Medulla oblongata (tissue), 1 donor: Measurements from ENCODE around the gene RNF13.
A peak's percentile ranks its signal among the peaks of the same experiment; 100 is the strongest.
"Not testable (repeated sequence)": the region's sequence is repeated elsewhere in the genome, so short reads cannot be mapped to it uniquely, and the experiment has no call there.

ENCODE experiments used
- DNase-seq: peaks from one replicate; pipeline ENCODE4 v3.0.0-alpha.2; 2015; ENCODE audit errors: extremely low spot score

RNF13 gene

DNA sequence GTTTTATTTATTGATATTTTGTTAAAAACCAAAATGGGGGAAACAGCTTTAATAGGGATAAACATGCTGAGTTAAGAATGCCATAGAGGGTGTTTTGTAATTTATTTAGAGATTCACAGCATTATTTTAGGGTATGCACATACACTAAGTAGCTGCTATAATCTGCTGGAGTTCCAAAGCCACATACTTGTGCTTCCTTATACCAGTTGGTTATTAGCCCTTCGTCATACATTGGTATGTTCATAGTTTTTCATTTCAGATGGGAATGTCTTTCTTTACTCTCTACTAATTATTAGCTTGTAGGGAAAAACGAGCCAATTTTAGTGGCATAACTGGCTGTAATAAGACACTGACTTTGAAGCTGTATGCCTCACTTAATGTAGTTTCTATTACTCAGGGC is 82.8 kb downstream of the RNF13 start:
- DNase-seq, result no peak

DNA sequence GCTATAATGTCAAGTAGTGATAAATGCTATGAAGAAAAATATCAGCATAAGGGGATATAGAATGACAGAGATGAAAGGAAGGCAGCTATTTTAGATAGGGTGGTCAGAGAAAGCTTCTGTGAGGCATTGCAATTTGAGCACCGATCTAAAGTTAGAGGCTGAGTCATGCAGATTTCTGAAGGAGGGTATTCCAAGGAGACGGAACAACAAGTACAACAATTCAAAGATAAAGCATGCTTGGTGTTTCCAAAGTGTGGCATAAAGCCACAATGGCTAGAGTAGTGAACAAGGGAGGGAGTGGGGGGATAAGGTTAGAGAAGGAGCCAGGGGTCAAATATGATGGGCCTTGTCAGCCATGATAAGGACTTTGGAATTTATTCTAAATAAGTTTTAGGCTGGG is 85.8 kb downstream of the RNF13 start:
- no peak for DNase-seq

DNA sequence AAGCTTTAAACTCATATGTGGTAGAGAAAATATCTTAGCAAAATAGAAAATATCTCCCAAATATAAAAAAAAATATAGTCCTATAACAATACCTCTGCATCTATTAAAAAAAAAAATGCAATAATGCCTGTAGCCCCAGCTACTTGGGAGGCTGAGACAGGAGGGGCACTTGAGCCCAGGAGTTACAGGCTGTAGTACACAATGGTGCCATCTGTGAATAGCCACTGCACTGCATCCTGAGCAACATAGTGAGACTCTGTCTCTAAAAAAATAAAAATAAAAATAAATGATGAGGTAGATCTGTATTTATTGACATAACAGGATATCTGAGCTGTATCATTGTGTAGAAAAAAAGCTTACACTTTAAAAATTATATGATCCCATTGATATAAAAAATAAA is 87.3 kb downstream of the RNF13 start:
- DNase-seq, result no peak

DNA sequence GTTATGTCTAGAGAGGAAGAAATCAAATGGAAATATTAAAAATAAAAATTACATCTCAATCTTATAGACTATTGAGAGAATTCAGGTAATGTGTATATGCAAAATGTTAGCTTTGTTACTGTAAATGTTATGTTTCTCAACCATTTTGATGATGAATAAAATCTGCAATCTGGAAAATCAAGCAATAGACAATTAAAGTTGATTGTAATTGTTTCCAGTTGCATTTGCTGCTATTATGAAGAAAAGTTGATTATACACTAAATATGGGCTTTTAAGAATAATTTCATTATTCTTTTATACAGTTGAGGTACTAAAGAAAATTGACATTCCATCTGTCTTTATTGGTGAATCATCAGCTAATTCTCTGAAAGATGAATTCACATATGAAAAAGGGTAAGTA is 88.8 kb downstream of the RNF13 start:
- no peak for DNase-seq

DNA sequence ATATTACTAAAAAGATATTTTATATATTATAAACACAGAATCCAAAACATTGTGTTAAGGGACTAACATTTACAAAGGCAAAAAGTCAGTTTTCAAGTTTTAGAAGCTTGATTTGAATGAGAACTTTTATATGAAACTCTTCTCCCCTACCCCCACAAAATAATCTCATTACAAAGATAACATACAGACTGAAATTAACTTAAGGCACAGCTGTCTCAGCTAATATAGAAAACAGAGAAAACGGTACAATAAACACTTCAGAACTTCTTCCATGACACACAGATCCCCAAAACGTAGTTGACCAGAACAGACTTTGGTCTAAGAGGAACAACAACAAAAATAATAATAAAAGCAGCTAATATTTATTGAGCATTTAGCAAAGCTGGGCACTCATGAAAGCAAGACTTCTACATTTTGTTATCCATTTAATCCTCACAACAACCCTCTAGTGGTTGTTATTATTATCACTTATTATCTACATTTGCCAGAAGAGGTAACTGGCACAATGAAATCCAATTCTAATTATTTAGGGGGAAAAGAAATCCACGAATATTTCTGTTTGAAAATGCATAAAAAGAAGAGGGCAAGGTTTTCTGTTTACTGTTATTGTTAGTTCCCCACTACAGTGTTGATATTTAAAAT is 89.6 kb downstream of the RNF13 start:
- DNase-seq, result no peak

DNA sequence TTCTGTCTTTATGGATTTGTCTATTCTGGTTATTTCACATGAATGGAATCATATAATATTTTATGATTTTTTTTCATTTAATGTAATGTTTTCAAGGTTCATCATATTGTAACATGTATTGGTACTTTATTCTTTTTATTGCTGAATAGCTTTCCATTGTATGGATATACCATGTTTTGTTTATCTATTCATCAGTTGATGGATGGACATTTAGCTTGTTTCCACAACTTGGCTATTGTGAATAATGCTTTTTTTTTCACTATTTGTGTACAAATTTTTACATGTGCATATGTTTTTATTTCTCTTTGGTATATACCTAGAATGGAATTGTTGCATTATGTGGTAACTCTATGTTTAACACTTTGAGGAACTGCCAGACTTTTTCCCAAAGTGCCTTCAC is 93.0 kb downstream of the RNF13 start:
- DNase-seq, result no peak

DNA sequence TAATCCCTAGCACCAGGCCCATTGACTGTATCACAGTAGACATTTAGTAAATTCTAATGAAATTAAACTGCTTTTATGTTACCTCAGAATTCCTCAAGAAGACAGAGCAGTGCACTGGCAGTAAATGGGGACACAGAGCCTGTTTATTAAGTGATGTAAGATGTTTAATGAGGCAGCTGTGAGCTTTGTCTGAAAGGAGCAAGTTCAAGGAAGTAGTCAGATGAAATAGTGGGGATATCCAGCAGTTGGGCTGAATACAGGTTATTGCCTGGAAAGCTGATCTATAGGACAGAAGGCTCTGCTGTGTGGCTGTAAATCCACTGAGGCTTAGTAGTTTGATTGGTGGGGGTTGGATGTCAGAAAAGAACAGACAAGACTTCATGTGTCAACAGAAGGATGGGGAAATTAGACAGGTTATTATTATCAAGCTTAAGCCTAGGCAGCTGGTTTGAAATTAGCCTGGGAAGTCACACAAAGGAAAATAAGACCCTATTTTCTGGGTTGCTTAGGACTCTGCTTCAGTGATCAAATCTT is 95.5 kb downstream of the RNF13 start:
- no peak for DNase-seq

DNA sequence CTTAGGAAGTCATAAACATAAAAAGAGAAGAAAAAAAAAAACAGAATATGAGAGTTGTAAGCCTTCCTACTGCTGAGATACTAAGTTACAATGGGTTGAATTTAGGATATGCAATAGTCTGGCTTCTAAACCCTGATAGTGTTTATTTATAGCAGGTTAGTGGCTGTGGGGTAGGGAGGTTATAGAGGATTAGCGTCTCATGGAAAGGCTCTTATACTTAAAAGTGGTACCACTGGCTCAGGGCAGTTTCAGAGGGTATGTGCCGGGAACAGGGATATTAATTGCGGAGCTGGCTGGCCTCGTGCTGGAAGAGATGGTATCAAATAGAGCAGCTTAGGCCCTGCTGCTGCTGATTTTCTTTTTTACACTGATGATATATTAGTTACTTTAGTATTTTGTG is 96.9 kb downstream of the RNF13 start:
- no peak for DNase-seq

DNA sequence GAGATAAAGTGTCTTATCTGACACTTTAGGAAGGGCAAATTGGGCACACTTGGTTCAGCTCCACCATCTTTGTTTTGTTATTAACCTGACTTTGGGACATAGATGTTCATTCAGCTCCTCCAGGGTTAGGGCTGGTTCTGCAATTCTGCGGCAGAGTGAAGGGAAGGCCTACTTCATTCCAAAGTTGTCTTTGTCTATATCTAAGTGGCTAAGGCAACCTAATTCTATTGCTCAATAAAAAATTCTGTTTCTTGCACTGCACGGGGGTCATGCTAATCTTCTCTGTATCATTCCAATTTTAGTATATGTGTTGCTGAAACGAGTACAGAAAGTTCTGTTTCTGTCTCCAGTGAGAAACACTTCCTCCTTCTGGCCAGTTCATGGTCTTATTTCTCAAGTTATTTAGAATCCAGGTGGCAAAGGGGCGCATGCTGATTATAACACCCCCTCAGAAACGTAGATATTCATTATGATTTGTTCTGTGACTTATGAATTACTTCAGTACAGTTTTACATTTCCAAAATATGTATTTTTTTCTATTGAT is 104.2 kb downstream of the RNF13 start:
- peak; percentile 21 for DNase-seq

DNA sequence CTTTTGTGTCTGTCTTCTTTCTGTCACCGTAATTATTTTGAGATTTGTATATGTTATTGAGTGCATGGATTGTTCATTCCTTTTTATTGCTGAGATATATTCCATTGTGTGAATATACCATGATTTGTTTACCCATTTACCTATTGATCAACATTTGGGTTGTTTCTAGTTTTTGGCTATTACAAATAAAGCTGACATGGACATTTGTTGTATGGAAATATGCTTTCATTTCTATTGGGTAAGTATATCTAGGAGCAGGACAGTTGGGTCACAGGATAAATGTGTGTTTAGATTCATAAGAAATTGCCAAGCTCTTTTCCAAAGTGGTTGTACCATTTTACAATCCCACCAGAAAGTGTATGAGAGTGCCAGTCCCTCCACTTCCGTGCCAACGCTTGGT is 106.5 kb downstream of the RNF13 start:
- no peak for DNase-seq

DNA sequence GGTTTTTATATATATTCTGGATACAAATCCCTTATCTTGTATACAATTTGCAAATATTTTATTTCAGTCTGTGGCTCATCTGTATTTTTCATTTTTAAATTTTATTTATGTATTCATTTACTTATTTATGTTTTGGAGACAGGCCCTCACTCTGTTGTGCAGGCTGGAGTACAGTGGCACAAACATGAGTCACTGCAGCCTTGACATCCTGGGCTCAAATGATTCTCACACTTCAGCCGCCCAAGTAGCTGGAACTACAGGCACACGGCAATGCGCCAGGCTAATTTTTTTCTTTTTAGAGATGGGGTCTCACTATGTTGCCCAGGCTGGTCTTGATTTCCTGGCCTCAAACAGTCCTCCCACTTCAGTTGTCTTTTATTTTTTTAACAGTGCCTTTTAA is 107.1 kb downstream of the RNF13 start:
- DNase-seq, result no peak

DNA sequence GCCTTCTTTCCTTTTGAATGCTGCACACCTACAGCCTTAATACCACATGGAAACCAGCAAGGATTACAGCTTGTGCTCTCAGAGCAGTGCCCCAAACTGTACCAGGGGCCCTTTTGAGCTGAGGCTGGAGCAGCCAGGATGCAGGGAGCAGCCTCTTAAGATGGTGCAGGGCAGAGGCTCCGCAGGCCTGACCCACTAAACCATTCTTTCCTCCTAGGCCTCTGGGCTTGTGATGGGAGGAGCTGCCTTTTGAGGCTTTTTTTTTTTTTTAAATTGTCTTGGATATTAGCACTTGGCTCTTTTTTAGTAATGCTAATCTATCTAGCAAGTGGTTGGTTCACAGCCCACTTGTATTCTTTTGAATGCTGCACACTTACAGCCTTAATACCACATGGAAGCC is 120.0 kb downstream of the RNF13 start:
- no peak for DNase-seq

DNA sequence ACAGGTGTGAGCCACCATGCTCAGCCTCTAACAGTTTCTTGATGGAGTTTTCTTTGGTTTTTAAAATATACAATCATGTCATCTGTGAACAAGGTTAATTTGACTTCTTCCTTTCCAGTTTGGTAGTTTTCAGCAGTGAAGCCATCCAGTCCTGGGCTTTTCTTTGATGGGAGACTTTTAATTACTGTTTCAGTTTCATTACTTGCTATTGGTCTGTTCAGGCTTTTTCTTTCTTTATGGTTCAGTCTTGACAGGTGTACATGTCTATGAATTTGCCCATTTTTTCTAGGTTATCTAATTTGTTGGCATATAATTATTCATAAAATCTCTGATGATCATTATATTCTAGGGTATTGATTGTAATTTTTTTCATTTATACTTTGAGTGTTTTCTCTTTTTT is 120.8 kb downstream of the RNF13 start:
- DNase-seq, result no peak

DNA sequence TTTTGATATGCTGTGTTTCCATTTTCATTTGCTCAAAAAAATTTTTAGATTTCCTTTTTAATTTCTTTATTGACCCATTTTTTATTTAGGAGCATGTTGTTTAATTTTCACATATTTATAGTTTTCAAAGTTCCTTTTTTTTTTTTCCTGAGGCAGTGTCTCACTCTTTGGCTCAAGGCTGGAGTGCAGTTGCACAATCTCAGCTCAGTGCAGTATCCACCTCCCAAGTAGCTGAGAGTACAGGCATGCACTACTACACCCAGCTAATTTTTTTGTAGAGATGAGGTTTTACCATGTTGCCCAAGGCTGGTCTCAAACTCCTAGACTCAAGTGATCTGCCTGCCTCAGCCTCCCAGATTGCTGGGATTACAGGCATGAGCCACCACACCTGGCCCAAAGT is 121.5 kb downstream of the RNF13 start:
- DNase-seq, result no peak

DNA sequence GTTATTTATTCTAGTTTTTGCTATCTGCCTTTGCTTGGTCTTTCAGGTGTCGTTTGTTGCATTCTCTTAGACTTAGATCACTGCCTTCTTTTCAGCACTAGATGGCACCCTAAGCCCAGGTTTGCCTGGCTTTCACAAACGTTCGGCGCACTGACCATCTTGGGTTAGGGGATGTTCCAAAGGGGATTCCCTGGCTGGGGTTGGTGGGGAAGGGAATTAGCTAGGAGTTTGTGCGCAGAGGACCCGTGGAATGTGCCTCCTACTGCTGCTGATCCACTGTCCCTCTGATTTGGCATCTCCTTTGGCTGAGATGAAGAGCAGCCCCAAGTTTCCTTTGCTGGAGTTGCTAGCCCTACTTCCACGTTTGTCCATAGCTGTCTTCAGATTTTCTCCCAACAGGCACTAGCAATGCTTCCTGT is 123.8 kb downstream of the RNF13 start:
- peak; percentile 49 for DNase-seq

DNA sequence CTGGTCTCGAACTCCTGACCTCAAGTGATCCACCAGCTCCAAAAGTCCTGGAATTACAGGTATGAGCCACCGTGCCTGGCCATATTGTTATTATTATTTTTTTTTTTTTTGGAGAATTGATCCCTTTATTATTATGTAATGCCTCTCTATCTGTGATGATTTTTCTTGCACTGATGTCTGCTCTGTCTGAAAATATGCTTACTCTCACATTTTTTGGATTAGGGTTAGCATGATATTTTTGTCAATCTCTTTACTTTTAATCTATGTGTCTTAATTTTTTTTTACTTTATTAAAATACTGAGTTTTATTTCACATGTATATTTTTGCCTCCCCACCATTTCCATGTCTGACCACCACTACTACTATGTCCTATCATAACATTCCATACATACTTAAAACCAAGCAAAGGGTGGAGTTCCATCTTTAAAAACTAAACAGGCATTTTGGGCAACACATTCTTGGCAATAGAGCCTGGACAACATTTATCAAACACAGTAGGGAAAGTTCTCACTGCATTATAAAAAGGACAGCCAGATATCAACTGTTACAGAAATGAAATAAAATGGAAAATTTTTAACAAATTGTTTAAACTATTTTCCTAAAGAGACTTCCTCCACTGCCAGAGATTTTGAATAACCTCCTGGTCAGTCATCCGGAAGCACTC is 125.5 kb downstream of the RNF13 start:
- DNase-seq, result not testable (repeated sequence)

DNA sequence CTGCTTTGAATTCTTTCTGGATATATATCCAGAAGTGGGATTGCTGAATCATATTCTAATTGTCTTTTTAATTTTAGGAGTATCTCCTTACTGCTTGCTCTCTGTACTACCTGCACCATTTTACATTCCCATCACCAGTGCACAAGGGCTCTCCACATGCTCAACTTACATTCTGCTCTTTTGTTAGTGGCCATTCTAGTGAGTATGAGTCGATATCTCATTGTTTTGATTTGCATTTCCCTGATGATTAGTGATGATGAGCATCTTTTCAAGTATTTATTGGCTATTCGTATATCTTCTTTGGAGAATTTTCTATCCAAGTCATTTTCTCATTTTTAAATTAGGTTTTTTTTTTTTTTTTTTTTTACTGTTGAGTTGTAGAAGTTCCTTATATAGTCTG is 128.2 kb downstream of the RNF13 start:
- no peak for DNase-seq

DNA sequence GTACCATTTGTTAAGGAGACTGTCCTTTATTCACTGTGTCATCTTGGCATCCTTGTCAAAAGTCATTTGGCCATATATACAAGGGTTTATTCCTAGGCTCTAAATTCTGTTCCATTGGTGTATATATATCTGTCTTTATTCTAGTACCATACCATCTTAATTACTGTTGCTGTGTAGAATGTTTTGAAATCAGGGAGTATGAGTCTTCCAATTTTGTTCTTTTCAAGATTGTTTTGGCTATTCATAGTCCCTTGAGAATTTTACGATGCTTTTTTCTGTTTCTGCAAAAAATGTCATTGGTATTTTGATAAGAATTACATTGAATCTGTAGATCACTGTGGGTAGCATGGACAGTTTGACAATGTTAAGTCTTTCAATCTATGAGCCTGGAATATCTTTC is 128.9 kb downstream of the RNF13 start:
- DNase-seq, result no peak

DNA sequence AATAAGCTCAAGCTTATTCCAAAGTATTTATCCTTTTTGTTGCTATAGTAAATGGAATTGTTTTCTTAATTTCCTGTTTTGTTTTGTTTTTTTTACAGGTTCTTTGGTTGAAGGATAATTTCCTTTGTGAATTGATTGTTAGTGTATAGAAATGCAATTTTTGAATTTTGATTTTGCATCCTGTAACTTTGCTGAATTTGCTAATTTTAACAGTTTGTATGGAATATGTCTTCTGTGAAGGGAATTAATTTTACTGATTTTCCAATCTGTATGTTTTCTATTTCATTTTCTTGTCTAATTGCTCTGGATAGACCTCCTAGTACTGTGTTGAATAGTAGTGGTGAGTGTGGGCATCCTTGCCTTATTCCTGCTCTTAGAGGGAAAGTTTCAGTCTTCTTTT is 129.4 kb downstream of the RNF13 start:
- no peak for DNase-seq

DNA sequence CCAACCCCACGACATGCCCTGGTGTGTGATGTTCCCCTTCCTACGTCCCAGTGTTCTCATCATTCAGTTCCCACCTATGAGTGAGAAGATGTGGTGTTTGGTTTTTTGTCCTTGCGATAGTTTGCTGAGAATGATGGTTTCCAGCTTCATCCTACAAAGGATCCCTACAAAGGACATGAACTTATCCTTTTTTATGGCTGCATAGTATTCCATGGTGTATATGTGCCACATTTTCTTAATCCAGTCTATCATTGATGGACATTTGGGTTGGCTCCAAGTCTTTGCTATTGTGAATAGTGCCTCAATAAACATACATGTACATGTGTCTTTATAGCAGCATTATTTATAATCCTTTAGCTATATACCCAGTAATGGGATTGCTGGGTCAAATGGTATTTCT is 131.0 kb downstream of the RNF13 start:
- DNase-seq, result not testable (repeated sequence)

DNA sequence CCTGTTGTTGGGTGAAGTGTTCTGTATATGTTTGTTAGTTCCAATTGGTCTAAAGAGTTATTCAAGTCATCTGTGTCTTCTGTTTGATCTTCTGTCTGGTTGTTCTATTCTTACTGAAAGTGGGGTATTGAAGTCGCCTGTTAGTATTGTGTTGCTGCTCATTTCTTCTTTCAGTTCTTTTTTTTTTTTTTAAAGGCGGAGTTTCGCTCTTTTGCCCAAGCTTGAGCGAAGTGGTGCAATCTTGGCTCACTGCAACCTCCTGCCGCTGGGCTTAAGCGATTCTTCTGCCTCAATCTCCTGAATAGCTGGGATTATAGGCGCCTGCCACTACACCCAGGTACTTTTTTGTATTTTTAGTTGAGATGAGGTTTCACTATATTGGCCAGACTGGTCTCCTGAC is 134.2 kb downstream of the RNF13 start:
- DNase-seq, result no peak

DNA sequence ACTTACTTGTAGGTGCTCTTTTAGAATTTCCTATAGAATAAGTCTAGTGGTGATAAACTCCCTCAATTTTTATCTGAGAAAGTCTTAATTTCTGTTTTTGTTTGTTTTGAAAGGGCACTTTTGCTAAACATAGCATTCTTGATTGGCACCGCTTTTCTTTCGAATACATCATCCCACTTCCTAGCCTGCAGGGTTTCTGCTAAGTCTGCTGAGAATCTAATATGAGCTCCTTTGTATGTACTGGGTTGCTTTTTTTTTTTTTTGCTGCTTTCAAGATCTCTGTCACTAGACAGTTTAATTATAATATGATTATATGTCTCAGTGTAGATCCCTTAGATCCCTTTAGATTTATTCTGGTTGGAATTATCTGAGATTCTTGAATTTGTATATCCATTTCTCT is 136.2 kb downstream of the RNF13 start:
- no peak for DNase-seq

DNA sequence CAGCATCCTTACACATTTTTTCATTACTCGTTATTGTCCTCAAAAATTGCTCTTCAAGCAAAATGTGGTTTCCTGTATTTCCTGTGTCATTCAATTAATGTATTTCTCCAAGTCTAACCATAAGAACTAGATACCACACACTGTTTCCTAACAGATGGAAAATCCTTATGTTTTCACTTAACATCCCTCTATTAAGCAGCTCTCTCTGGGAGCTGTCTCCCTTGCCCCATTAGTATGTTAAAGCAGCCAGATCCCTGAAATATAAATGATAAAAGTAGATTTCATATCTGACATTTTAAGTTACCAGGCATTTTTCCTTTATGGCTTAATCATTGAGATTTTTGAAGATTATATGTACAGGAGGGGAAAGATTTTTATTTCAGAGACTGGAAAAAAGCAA is 141.8 kb downstream of the RNF13 start:
- no peak for DNase-seq
